K562 (cell line): Measurements from ENCODE around the gene ULBP1. TPM values are rescaled to one million over a fixed set of nuclear protein-coding genes. Genes with fewer than 3 reads are reported as not detected.

ENCODE experiments used
- CBX3 ChIP-seq, 2 experiments: IDR thresholded peaks; 1 replicate in 1 of 2; 2 replicates in 1 of 2; pipeline ENCODE4 v1.6.1; 2012; ENCODE audit warnings: inconsistent platforms in 2 of 2, low read length in 2 of 2, borderline replicate concordance in 1 of 2, control low read depth in 1 of 2
- HMBOX1 ChIP-seq: sonication (generic); IDR thresholded peaks from 2 replicates; pipeline ENCODE4 v1.6.1; 2016
- MEF2A ChIP-seq: IDR thresholded peaks from 2 replicates; pipeline ENCODE4 v1.6.1; 2011; ENCODE audit warnings: low read depth, mild to moderate bottlenecking, low read length, moderate library complexity; ENCODE audit not compliant: control insufficient read depth
- MYBL2 ChIP-seq, 2 experiments: fragments of 450-650 bp in 1 of 2; sonication (generic) in 1 of 2; formaldehyde crosslinking in 1 of 2; IDR thresholded peaks; 2 replicates each; pipeline versions ENCODE4 v1.6.1 to v1.8.1; 2017 to 2022; ENCODE audit warnings: borderline replicate concordance in 1 of 2, inconsistent platforms in 1 of 2, low read depth in 1 of 2, mild to moderate bottlenecking in 1 of 2, missing genetic modification reagents in 1 of 2, moderate library complexity in 1 of 2
- SMARCA4 ChIP-seq: fragments of 450-650 bp; IDR thresholded peaks from 2 replicates; pipeline ENCODE4 v1.6.1; 2016
- ZBTB40 ChIP-seq, 2 experiments: fragments of 450-650 bp in 1 of 2; sonication (generic) in 1 of 2; formaldehyde crosslinking in 1 of 2; IDR thresholded peaks; 2 replicates each; pipeline versions ENCODE4 v1.7.1 to v1.9.0; 2016 to 2022; ENCODE audit warnings: inconsistent platforms in 1 of 2, mild to moderate bottlenecking in 1 of 2, missing genetic modification reagents in 1 of 2
- ZNF133 ChIP-seq: fragments of 250-450 bp; sonication (Bioruptor Pico); IDR thresholded peaks from 2 replicates; pipeline ENCODE4 v1.4.0; 2020; ENCODE audit warnings: mild to moderate bottlenecking
- ZNF23 ChIP-seq: fragments of 250-450 bp; sonication (Bioruptor Pico); IDR thresholded peaks from 2 replicates; pipeline ENCODE4 v1.4.0; 2020; ENCODE audit warnings: mild to moderate bottlenecking
- polyA plus RNA-seq, 8 experiments: library from polyadenylated mRNA; depleted of rRNA in 4 of 8; stranded (reverse) in 5 of 8; unstranded in 3 of 8; fragments of >200 nt; fragmentation: Nextera tagmentation in 2 of 8; fragmentation: Illumina TruSeq in 1 of 8; extraction: Ambion mirVana in 2 of 8; extraction: Trizol in 1 of 8; gene quantifications; 2 replicates each; pipeline versions ENCODE4 v1.2.1 to v1.2.3, GENCODE V29; 2011 to 2014; ENCODE audit warnings: inconsistent platforms in 1 of 8, missing spikeins in 1 of 8
- total RNA-seq, 7 experiments: library from RNA; depleted of rRNA in 6 of 7; stranded (reverse); fragments of >200 nt in 6 of 7; fragmentation: Illumina TruSeq in 2 of 7; extraction: Trizol in 2 of 7; gene quantifications; 2 replicates each; pipeline versions ENCODE4 v1.2.1 to v1.2.3, GENCODE V29; 2011 to 2021; ENCODE audit warnings: low replicate concordance in 1 of 7

The ULBP1 gene
- total and polyA plus RNA-seq, 9 of the 15 experiments (the other 6 are each of a cell fraction or from before 2014, with no cell fraction given), result 0.33 to 6.0 (median 2.5) TPM

DNA sequence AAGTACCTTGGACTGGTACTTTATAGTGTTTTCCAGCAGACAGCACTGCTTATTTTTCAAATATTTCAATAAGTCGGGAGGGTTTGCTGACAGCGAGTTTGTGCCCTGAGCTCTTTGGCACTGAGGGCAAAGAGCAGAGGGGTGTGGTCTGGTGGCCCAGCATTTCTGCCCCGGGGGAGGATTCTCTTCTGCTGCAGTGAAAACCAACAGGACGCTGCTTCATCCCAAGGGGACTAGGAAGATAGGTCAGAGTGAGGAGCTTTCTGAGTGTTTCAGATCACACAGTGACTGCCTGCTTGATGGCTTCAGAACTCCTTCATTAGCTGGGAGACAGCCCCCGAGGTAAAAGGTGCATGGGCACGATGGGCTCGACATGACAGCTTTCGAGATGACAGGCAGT is 13.3 kb upstream of the ULBP1 start (continued):
- no peak for TF ChIP-seq ZBTB40 (IDR thresholded peaks at IDR 0.05)
- no peak for TF ChIP-seq ZBTB40 (CRISPR knock-in tag; IDR thresholded peaks at IDR 0.05)
- TF ChIP-seq ZNF133 (CRISPR knock-in tag), result no peak
- TF ChIP-seq CBX3 (IDR thresholded peaks at IDR 0.05; ENCODE audit: borderline replicate concordance in 1 of 2, low read length in 2 of 2), result no peak
- TF ChIP-seq HMBOX1, result no peak
- TF ChIP-seq SMARCA4, result no peak
- TF ChIP-seq ZNF23 (CRISPR knock-in tag), result no peak
- TF ChIP-seq MYBL2 (IDR thresholded peaks at IDR 0.05; ENCODE audit: low read depth), result no peak
- no peak for TF ChIP-seq MYBL2 (CRISPR knock-in tag; IDR thresholded peaks at IDR 0.05; ENCODE audit: borderline replicate concordance)
- no peak for TF ChIP-seq MEF2A
